HG02938 (cell line): Measurements from ENCODE around the gene TUBE1.

Experiments
- ATAC-seq: cut with Tn5 transposase; IDR thresholded peaks from one replicate; pipeline ENCODE4 v1.9.1; 2021; ENCODE audit warnings: mild to moderate bottlenecking, moderate library complexity; ENCODE audit not compliant: unreplicated experiment

TUBE1 gene

DNA sequence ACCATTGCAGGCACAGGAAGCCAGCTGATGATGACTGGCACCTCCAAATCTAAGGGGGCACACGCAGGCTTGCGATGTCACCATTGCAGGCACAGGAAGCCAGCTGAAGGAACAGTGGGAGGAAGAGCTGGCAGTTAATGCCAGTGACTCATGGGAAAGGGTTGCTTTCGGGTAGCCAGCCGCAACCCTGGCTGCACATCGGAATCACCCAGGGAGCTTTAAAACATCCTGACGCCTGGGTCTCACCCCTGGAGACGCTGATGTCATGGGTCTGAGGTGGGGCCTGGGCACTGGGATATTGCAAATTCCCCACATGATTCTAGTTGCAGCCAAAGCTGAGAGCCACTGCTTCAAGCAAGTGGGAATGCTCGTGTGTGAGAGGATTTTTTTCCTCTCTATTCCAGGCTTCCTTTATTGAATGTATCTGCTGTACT is 49.5 kb downstream of the TUBE1 start:
- ATAC-seq, result no peak

DNA sequence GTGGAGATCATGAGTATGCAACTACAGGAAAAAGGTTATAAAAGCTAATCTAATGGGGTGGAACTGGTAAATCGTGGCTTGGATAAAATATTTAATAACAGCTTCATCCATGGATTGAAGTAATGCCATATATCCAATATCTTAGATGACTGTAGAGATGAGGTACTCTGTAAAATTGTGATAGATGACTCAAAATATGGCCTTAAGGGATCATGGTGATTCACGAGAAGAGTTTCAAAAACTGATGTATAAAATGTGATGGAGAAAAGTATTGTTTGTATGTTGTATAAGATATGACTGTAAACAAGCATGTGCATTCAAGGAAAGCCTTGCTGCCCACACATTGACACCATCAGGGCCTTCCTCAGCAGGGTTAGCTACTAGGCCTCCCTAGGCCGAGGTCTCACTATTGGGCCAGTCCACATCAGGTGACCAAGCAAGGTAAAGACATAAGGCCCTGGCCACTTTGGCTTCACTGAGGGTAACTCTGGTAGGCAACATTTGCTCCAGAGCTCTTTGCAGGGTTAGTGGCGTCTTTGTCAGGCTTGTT is 51.1 kb downstream of the TUBE1 start:
- no peak for ATAC-seq

DNA sequence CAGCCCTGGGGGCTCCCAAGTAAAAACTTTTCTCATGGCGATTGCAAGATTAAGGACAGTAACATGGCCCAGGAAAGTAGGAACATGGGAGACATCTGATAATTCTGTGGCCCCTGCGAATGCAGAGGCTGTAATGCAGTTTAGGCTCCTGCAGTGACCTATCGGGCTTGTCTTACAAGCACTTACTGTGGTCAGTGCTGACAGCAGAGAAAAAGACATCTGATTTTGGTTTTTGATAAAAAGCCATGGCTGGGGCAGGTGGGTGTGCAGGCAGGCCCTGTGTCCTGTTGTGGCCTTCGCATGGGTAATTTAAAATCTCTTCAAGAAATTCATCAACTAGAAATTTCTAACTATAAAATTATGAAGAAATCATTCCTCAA is 52.7 kb downstream of the TUBE1 start:
- no peak for ATAC-seq

DNA sequence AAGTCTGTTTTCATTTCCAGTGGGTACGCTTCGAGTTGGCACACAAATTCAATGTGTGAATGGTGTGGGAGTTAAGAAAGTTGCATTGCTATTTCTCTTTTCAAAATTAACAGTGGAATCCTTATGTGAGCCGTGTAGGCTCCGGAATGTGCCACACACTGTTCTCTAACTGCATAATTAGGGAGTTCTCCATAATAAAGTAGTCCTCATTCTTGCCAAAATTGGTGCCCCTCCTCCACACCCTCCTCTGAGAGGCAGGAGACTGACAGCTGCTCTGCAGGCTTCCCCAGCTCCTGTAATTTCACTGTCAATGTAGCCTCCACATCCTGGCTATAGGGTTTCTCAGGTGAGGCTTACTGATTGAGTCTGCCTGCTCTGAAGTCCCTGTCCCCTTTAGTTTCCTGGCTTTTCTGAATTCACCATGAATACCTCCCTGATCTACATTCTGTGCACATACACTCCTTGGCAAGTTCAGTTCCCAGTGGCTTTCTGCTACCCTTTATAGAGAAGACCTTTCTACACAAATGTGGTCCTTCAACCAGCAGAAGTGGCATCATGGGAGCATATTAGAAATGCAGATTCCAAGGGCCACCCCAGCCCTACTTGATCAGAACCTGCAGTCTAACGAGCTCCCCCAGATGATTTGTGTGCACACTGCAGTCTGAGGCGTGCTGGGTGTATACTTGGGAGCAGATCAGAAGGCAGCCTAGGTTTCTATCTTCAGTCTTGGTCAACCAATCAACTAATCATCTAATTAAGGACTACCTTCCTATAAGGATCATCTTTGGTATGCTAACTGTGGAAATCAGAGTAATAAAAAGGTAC is 53.3 kb downstream of the TUBE1 start:
- ATAC-seq, result no peak

DNA sequence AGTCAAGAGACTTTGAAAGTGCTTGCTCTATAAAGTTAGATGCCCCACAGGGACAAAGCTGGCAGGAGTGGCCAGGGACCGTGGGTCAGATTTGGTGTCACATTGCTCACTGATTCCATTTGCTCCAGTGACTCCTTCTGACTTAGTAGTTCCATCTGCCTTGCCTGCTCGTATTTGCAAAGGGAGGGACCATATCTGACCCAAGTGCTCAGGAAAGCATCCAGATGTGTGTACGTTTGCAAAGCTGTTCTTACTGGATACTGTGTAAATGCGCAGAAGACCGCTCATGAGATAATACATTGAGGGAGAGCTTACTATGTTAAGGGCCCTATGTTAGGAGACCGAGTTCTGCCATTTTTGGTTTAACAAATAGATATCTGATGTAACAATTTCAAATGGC is 54.6 kb downstream of the TUBE1 start:
- no peak for ATAC-seq

DNA sequence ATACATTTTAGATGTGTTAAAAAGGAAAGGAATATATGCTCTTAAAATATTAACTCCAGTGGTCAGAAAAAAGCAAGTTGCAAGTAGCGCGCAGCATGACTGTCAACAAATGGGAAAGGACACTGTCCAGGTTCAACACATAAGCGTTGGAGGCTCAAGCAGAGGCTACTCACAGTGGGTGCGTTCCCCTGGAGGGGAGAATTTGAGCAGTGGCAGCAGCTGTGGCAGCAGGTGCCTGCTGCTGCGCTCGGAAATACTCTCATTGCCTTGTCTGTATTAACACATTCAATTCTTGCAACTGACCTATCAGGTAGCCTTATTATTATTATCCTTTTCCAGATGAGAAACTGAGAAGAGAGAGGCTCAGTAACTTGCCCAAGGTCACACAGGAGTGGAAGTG is 55.3 kb downstream of the TUBE1 start:
- no peak for ATAC-seq

DNA sequence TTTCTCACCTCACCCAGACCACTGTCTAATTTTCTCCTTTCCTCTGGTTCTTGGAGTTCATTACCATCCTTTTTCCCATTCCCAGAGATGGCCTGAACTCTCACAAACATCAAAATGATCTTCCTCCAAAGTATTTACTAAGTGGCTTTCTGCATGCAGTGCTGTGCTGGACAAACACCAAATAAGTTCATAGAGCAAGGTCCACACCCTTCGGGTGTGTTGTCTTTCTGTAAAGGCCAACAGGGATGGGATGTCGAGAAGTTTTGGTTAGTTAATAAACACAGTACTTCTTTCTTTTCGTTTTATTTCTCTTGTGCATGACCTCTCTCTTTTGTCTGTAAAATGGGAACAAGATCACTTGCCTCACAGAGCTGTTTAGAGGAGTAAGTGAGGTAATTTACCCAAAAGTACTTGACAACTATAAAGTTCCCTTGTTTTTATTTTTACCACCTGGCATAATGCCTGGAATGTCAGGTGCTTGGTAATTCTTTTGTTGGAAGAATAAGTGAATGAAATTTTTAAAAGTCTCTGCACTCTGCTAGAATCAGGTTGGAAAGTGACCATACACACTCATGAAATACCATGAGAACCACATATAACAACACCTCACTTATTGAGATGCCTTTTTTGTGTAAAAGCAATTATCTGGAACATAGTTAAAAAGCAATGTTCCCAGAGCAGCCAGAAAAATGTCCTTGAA is 56.2 kb downstream of the TUBE1 start:
- no peak for ATAC-seq

DNA sequence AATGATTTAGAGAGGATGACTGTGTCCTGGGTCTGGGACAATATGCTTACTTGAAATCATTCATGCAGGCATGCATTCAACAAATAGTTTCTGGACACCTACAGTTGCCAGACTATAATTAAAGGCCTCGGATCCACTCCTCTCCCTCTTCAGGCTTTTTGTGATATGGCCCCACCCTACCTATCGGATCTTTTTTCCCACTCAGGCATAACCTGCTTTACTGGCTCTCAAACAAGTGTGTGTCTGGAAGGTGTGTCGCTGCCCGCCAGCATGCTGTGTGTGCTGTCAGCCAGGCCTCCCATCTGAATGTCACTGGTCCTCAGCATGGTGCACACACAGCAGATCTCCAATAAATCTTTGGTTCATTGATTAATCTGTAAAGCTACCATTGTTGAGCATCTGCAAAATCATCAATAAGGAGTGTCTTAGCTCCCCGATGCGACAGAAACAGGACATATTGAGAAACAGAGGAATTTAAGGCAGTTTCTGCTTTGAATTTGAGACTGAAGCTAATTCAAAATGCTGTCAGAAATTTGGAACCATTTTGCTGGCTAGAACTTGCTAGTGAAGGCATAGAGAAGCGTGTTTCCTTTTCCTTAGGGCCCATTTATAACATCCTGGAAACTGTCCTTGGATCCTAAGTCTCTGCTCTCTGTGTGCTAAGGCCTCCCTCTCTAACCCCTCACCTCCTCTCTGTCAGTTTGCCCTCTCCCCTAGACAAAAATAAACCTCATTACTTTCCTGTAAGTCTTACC is 56.9 kb downstream of the TUBE1 start:
- no peak for ATAC-seq

DNA sequence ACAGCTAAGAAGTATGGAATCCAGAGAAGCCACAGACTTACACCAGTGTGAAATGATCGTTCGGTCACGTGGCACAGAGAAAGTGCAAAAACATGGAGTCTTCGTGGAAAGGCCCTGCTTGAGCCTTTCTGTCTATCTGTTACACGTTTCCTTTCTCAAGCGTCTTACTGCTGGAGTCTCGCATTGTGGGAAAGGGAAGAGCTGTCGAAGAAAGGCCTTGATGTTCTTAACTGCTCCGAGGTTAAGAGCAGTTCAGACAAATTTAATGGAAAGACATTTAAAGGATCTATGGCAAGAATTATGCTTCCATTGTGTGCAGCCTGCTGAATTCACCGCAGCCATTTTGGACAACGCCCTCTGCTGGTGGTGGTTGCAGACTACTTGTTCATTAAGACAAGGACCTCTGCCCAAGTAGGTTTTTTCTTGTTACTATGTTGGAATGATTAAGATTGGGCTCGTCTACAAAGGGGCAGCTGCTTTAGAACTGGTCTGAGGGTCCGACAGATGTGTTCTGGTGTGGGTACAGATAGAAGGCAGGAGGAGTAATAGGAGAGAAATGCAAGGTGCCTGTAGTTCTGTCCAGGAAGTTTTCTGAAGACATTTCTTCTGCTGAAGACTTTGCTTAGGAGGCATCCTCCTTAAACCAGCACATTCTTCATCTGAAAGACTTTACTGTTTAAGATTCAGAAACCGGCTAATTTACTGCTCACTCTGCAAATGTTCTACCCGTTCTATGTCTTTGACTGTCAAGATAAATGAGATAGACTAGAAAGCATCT is 58.0 kb downstream of the TUBE1 start:
- ATAC-seq, result peak; percentile 46

DNA sequence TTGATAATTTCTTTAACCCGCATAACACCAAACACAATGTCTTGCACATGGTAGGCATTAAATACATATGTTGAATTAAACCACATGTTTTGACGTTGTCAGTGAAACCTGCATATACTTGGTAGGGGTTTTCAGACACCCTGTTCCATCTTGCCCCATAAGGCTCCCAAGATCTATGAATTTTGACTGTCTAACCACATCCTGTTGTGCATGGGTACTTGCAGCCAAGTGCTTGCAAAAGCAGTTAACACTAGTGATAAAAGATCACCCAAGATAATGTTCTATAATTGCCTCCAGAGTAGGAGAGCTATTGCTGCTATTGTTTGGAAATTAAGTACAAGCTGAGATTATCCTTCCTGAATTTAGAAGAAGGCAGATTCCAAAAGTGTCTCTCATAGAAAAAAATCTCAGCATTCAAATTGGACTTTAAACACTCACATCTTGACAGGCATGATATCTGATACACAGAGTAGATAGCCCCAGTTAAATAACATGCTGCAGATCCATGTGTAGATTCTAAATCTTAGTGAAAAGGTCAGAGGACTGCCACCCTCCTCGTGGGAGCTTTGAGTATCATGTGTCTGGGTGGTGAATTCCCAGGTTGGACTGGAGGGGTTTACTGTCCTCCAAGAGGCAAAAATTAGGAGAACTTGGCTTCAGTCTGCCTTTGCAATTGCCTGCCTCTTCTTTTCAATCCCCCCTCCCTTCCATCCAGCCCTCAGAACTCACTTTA is 59.2 kb downstream of the TUBE1 start:
- peak; percentile 64 for ATAC-seq

DNA sequence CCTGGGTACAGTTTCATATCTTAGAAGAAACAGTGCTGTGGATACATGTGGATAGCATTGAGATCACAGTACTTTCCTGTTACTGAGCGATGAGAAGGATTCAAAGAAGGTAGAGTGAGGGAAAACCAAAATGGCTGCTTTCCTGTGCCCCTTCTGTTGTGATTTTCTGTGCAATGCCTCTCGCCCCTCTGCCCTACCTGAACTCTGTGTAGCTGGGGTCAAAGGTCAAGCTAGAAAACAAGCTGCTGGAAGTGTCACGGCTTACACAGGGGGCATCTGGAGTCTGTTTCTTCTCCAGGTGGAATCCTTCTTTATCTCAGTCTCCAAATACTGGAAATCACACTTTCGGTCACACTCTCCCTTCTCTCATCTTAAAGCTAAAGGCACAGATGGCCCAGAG is 60.3 kb downstream of the TUBE1 start:
- no peak for ATAC-seq

DNA sequence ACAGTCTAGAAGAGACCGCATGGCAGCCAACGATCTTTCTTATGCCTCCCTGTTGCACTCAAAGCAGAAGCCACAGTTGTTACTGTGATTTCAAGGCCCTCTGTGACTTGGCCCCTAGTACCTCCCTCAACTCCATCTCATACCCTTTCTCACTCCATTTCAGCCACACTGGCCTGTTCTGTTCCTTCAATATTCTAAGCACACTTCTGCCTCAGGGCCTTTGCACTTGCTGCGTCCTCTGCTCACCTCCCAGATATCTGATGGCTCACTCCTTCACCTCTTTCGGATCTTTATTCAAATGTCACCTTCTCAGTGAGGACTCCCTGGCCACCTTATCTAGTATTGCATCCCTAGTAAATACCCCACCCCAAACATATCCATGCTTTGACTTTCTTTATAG is 62.8 kb downstream of the TUBE1 start:
- ATAC-seq, result no peak

DNA sequence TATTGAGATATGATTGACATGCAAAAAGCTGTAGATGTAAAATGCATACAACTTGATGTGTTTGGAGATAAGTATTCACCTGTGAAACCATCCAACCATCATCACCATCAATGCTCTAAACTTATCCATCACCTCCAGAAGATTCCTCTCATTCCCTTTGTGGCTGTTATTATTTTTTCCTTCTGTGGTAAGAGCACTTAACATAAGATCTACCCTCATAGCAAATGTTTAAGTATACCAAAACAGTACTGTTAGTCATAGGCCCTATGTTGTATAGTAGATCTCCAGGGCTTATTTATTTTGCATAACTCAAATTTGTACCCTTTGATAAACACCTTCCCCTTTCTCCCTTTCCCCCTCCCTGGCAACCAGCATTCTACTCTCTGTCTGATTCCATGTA is 64.5 kb downstream of the TUBE1 start:
- ATAC-seq, result no peak

DNA sequence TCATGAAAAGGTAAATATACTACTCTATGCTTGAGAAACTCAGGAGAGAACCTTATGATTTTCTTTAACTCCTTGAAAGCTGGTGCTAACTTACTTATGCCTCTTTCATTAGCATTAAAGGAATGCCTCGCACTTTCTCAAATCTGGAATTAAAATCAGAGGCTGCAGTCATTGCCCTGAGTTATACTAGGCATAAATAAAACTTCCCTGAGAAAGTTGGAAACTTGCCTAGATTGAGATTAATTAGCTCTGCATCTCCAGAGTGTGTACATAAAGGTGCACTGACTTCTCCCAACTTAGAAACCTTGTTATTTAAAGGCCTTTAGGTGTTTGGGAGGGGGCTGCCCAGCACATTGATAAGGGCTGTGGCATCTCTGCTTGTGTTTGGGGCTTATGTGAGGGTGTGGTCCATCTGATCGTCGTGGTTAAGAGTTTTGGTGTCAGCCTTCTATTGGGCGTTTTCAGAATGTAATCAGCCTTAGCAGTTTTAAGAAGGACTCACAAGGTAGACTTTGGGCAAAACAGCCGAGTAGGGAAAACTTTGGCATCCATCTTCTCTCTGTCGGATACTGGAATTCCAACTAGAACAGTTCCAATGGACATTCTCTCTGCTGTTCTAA is 65.5 kb downstream of the TUBE1 start:
- no peak for ATAC-seq
